Ectodermal cell (in vitro differentiated cells): Measurements from ENCODE around the gene PTPRN2.
"Not testable (repeated sequence)": the region's sequence is repeated elsewhere in the genome, so short reads cannot be mapped to it uniquely, and the experiment has no call there.

Source experiments
- H3K27ac ChIP-seq: 2 replicates; pipeline ENCODE4 v1.7.0; 2013; ENCODE audit warnings: mild to moderate bottlenecking, low read depth, low read length; ENCODE audit not compliant: insufficient read depth, poor library complexity, severe bottlenecking
- H3K27me3 ChIP-seq: 2 replicates; pipeline ENCODE4 v1.7.0; 2013; ENCODE audit warnings: mild to moderate bottlenecking, low read length; ENCODE audit not compliant: insufficient read depth, control insufficient read depth, poor library complexity, severe bottlenecking
- H3K36me3 ChIP-seq: one replicate; pipeline ENCODE4 v1.7.0; 2013; ENCODE audit warnings: low read length; ENCODE audit not compliant: control insufficient read depth, insufficient read depth
- H3K4me1 ChIP-seq: one replicate; pipeline ENCODE4 v1.7.0; 2013; ENCODE audit warnings: low read length; ENCODE audit not compliant: control insufficient read depth, insufficient read depth
- H3K4me3 ChIP-seq: 2 replicates; pipeline ENCODE4 v1.7.0; 2013; ENCODE audit warnings: low read depth, low read length, control low read depth; ENCODE audit not compliant: insufficient read depth
- H3K9me3 ChIP-seq: 2 replicates; pipeline ENCODE4 v1.7.0; 2013; ENCODE audit warnings: mild to moderate bottlenecking, low read length, moderate library complexity; ENCODE audit not compliant: control insufficient read depth
- WGBS, 2 experiments: methylation state at CpG; one replicate each; pipeline ENCODE4 v1.1.7; 2013; ENCODE audit warnings: missing lambda C conversion rate in 2 of 2; 5-methylcytosine and 5-hydroxymethylcytosine counted together

Gene PTPRN2

GRCh38 chr7:158299607-158300006 is 288.0 kb downstream of the PTPRN2 start:
- H3K4me3 ChIP-seq = no peak overlapping the region
- H3K9me3 ChIP-seq = peaks cover 15% of the 10 kb centered on the region
- H3K27me3 ChIP-seq = no peaks in the 10 kb centered on the region
- no peaks in the 10 kb centered on the region for H3K4me1 ChIP-seq
- H3K36me3 ChIP-seq = no peaks in the 10 kb centered on the region
- 56 to 57% methylated on average over 4 of the region's 4 CpGs for WGBS, 2 experiments
- H3K27ac ChIP-seq = no peak overlapping the region

DNA sequence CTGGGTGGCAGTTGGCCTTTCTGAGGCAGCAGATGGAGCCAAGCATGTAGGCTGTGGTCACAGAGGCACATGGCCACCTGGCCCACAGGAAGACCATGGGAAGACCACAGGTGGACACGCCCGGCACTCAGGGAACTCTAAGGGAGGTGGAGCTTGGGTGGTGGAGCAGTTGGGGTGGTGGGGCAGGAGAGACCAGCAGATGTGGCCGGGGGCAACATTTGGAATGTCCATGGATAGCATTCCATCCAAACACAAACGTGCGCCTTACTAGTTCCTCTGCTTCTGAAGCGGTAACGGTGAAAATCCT is 290.9 kb downstream of the PTPRN2 start:
- H3K9me3 ChIP-seq = peaks cover 12% of the 10 kb centered on the region
- no peak overlapping the region for H3K4me3 ChIP-seq
- H3K27me3 ChIP-seq = no peaks in the 10 kb centered on the region
- H3K36me3 ChIP-seq = no peaks in the 10 kb centered on the region
- H3K27ac ChIP-seq = no peak overlapping the region
- no peaks in the 10 kb centered on the region for H3K4me1 ChIP-seq
- 86 to 88% methylated on average over 7 of the region's 7 CpGs for WGBS, 2 experiments

GRCh38 chr7:158295966-158296797 is 291.4 kb downstream of the PTPRN2 start:
- H3K4me1 ChIP-seq = no peaks in the 10 kb centered on the region
- no peak overlapping the region for H3K27ac ChIP-seq
- no peak overlapping the region for H3K4me3 ChIP-seq
- no peaks in the 10 kb centered on the region for H3K27me3 ChIP-seq
- WGBS, 2 experiments = 85 to 86% methylated on average over 16 of the region's 16 CpGs
- H3K36me3 ChIP-seq = no peaks in the 10 kb centered on the region
- peaks cover 12% of the 10 kb centered on the region for H3K9me3 ChIP-seq

GRCh38 chr7:158294468-158295215 is 293.0 kb downstream of the PTPRN2 start:
- H3K4me1 ChIP-seq, H3K27ac ChIP-seq, H3K36me3 ChIP-seq, H3K27me3 ChIP-seq, H3K4me3 ChIP-seq: not testable (repeated sequence)
- 87 to 89% methylated on average over 28 to 29 of the region's 29 CpGs for WGBS, 2 experiments
- H3K9me3 ChIP-seq = peaks cover 15% of the 10 kb centered on the region

DNA sequence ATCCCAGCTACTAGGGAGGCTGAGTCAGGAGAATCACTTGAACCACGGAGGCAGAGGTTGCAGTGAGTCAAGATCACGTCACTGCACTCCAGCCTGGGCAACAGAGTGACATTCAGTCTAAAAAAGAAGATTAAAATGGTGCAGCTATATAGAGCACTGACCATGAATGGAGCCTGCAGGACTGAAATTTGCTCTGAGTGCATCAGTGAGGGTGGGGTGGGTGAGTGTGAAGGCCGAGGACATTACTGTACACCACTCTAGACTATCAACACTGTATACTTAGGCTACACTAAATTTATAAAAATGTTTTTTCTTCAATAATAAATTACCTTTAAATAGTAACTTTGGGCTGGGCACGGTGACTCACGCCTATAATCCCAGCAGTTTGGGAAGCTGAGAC is 294.7 kb downstream of the PTPRN2 start:
- WGBS, 2 experiments = 67 to 68% methylated on average over 4 of the region's 5 CpGs
- H3K4me1 ChIP-seq = no peaks in the 10 kb centered on the region
- no peak overlapping the region for H3K4me3 ChIP-seq
- no peaks in the 10 kb centered on the region for H3K27me3 ChIP-seq
- H3K9me3 ChIP-seq = peaks cover 16% of the 10 kb centered on the region
- H3K27ac ChIP-seq = no peak overlapping the region
- H3K36me3 ChIP-seq = no peaks in the 10 kb centered on the region

DNA sequence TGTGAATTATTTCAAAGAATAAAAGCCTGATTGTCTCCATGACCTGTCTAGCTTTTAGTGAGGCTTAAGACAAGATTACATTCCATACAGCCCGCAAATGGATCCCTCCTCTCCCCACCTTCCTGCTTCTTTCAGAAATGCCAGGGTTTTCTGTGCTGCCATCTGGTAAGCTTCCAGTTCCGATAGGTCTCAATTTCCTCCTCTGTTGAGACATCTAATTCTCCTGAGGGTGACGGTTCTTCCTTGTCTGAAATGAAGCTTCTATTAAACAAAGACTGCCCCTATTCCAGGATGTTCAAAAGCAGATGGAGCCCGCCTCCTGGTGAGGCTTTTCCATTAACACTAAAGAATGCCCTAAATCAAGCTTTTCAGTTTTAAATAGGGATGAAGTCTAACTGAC is 295.6 kb downstream of the PTPRN2 start:
- Histone ChIP-seq H3K9me3 (peaks cover 14% of the 10 kb centered on the region), H3K4me1 (no peaks in the 10 kb centered on the region), H3K4me3 (no peak overlapping the region), H3K27ac (no peak overlapping the region), H3K27me3 (no peaks in the 10 kb centered on the region), H3K36me3 (no peaks in the 10 kb centered on the region)
- 71 to 78% methylated on average over 4 of the region's 4 CpGs for WGBS, 2 experiments

DNA sequence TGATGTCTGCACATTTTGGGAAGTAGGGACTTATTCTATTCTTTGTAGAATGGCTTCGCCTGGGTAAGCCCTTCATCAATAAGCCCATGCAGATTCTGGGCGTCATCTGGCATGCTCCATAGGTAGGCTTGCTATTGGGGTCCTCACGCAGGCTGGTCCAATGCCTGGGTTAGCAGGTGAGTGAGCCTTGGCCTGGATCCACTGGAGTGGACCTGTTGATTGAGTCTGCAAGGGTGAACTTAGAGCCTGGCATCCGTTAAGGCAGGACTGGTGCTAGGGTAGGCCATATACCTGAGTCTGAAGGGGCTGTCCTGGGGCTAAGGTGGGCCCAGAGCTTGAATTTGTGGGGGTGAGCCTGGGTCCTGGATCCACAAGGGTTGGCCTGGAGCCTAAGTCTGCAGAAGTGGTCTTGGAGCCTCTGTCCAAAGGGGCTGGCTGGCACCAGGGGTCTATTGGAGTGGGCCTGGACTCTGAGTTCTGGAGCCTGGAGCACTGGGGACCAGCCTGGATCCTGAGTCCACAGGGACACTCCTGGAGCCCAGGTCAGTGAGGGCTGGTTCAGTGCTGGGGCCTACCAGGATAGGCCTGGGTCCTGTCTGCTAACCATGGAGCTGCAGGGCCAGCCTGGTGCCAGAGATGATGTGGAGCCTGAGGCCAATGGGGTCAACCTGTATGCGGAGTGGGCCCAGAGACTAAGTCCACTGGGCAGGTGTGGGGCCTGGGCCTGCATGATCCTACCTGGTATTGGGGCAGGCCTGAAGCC is 297.7 kb downstream of the PTPRN2 start:
- Histone ChIP-seq H3K4me1 (no peaks in the 10 kb centered on the region), H3K27ac (no peak overlapping the region), H3K4me3 (no peak overlapping the region), H3K9me3 (peaks cover 28% of the 10 kb centered on the region), H3K27me3 (no peaks in the 10 kb centered on the region), H3K36me3 (no peaks in the 10 kb centered on the region)
- WGBS, 2 experiments = 63% methylated on average over 5 of the region's 5 CpGs

DNA sequence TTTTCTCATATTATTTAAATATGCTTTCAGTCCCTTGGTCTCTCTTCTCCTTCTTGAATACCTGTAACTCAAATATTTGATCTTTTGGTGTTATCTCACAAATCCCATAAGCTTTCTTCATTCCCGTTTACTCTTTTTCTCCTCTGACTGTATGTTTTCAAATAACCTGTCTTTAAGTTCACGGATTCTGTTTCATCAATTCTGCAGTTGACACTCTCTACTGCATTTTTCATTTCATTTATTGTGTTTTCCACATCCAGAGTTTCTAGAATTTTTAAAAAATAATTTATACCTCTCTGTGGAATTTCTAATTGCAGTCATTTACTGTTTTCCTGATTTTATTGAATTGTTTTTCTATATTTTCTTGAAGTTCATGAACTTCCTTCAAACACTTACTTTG is 298.4 kb downstream of the PTPRN2 start:
- Histone ChIP-seq H3K27me3 (no peaks in the 10 kb centered on the region), H3K4me3 (no peak overlapping the region), H3K27ac (no peak overlapping the region), H3K36me3 (no peaks in the 10 kb centered on the region), H3K4me1 (no peaks in the 10 kb centered on the region), H3K9me3 (peaks cover 33% of the 10 kb centered on the region)
- WGBS, 2 experiments = 63 to 70% methylated on average over 2 of the region's 2 CpGs

DNA sequence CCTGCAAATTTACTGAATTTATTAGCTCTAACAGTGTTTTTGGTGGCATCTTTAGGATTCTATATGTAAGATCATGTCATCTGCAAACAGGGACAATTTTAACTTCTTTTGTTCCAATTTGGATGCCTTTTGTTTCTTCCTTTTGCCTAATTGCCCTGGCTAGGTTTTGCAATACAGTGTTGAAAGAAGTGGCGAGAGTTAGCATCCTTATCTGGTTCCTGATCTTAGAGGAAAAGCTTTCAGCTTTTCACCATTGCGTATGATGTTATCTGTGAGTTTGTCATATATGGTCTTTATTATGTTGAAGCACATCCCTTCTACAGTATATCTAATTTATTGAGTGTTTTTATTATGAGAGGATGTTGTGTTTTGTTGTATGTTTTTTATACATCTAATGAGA is 301.4 kb downstream of the PTPRN2 start:
- WGBS, 2 experiments = 78 to 83% methylated on average over 2 of the region's 2 CpGs
- H3K9me3 ChIP-seq = peaks cover 31% of the 10 kb centered on the region

DNA sequence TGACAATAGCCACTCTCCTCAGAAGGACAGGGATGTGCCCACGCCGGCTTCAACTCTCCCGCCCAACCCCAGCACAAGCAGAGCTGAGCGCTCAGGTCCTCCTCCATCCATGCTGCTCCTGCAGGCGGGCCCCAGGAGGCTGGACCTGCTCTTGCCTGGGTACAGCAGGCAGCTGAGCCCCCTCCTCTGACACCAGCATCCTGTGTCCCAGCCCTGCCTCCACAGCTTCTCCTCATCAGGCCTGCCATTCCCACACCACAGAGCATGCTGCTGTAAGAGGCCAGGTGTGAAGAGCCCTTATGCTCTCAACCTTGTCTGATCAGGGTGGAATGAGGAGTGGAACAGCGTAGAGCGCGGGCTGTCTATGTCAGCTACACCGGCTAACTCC is 302.2 kb downstream of the PTPRN2 start:
- Histone ChIP-seq H3K27ac (no peak overlapping the region), H3K27me3 (no peaks in the 10 kb centered on the region), H3K4me1 (no peaks in the 10 kb centered on the region), H3K4me3 (no peak overlapping the region), H3K9me3 (peaks cover 28% of the 10 kb centered on the region), H3K36me3 (no peaks in the 10 kb centered on the region)
- 87 to 88% methylated on average over 9 of the region's 9 CpGs for WGBS, 2 experiments

More for the DNA sequence above, 301.4 kb downstream of the PTPRN2 start:
- H3K27ac ChIP-seq = no peak overlapping the region
- H3K4me1 ChIP-seq = no peaks in the 10 kb centered on the region
- no peak overlapping the region for H3K4me3 ChIP-seq
- H3K27me3 ChIP-seq = no peaks in the 10 kb centered on the region
- no peaks in the 10 kb centered on the region for H3K36me3 ChIP-seq
